Measurements from ENCODE around the gene LRGUK. TPM values are rescaled to one million over a fixed set of nuclear protein-coding genes. Genes with fewer than 3 reads are reported as not detected.
"Not testable (repeated sequence)": the region's sequence is repeated elsewhere in the genome, so short reads cannot be mapped to it uniquely, and the experiment has no call there.

LRGUK gene
- total RNA-seq, 6 experiments from 2014 or later: 0.13 to 0.37 (median 0.31) TPM; not detected in 1

DNA sequence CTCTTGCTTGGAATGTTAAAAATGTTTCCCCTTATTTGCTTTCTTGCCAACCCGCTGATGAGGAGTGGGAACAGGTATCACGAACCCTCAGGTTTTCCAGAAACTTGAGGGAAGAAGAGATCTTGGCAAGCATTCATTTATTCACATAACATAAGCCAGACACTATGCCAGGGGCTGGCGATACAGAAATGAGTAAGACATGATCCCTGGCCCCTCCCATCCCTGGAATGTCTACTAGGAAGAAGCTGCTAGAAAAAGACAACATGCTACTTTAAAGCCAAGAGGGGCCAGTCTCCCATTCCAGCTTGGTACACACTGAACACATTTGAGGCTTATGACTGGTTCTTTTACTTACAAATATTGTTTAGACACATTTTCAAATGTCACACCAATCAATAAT, 163.1 kb downstream of the LRGUK start:
- Histone ChIP-seq H3K9me3 (no peaks in the 10 kb centered on the region), H3K36me3 (peaks cover 0 to 4% (median 0%) of the 10 kb centered on the region in 4 donors), H3K27me3 (no peaks in the 10 kb centered on the region), H3K4me3 (no peak overlapping the region), H3K27ac (no peak overlapping the region), H3K4me1 (peaks cover 0 to 10% (median 3%) of the 10 kb centered on the region in 4 donors)
- intact Hi-C loops (cut with DNase I): no loop called here
- DNase-seq: no peak
- WGBS (ENCODE audit: insufficient coverage, low coverage, low lambda C conversion rate, missing lambda C conversion rate): 78% methylated on average over 2 of the region's 3 CpGs
- no peak for TF ChIP-seq POLR2A (IDR thresholded peaks at IDR 0.05)
- TF ChIP-seq, protein P1, sequence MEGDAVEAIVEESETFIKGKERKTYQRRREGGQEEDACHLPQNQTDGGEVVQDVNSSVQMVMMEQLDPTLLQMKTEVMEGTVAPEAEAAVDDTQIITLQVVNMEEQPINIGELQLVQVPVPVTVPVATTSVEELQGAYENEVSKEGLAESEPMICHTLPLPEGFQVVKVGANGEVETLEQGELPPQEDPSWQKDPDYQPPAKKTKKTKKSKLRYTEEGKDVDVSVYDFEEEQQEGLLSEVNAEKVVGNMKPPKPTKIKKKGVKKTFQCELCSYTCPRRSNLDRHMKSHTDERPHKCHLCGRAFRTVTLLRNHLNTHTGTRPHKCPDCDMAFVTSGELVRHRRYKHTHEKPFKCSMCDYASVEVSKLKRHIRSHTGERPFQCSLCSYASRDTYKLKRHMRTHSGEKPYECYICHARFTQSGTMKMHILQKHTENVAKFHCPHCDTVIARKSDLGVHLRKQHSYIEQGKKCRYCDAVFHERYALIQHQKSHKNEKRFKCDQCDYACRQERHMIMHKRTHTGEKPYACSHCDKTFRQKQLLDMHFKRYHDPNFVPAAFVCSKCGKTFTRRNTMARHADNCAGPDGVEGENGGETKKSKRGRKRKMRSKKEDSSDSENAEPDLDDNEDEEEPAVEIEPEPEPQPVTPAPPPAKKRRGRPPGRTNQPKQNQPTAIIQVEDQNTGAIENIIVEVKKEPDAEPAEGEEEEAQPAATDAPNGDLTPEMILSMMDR (IDR thresholded peaks at IDR 0.05): no peak
- no peak for ATAC-seq

DNA sequence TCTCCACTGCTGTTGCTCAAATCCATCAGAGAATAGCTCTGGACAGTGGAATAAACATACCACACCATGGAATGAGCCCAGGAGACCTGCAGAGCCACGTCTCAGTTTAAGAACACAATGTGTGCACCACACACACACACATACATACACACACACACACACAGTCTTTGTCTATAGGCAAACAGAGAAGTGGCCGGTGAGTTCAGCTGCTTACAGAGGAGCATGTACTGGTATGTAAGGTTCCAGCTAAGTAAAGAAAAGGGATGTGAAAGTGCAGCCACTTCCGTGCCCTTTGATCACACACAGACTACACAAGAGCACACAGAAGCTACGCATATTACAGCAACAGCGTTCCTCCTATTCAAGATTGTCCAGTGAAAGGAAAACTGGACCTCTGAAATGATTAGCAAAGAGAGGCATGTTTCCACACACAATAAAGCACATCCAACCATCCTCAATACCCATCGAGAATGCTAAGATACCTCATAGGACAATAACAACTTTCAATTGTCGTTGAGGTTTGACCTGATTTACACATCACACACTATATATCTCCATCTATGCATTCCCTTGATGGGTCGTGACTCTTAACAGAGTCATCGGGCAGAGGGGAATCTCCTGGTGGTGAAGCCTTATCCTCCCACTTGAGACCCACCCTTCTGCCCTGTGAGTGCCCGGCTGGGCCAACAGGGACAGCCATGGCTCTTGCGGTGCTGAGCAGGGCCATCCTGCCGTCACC, 166.0 kb downstream of the LRGUK start:
- TF ChIP-seq POLR2A (IDR thresholded peaks at IDR 0.05): no peak
- TF ChIP-seq, protein P1 (IDR thresholded peaks at IDR 0.05): no peak
- peaks cover 0 to 6% (median 4%) of the 10 kb centered on the region in 4 donors for H3K36me3 ChIP-seq
- H3K4me3 ChIP-seq: no peak overlapping the region
- H3K27me3 ChIP-seq: no peaks in the 10 kb centered on the region
- intact Hi-C loops (cut with DNase I): no loop called here
- H3K27ac ChIP-seq: peak overlapping the region in 2 of 3 donors; percentile 27 to 48
- ATAC-seq (peak; percentile 98 to 99 (median 98)), DNase-seq (peak in 2 of 3 donors; percentile 45 to 63)
- peaks cover 0 to 10% (median 3%) of the 10 kb centered on the region in 4 donors for H3K4me1 ChIP-seq
- H3K9me3 ChIP-seq: no peaks in the 10 kb centered on the region
- 41% methylated on average over 9 of the region's 12 CpGs for WGBS (ENCODE audit: insufficient coverage, low coverage, low lambda C conversion rate, missing lambda C conversion rate)

DNA sequence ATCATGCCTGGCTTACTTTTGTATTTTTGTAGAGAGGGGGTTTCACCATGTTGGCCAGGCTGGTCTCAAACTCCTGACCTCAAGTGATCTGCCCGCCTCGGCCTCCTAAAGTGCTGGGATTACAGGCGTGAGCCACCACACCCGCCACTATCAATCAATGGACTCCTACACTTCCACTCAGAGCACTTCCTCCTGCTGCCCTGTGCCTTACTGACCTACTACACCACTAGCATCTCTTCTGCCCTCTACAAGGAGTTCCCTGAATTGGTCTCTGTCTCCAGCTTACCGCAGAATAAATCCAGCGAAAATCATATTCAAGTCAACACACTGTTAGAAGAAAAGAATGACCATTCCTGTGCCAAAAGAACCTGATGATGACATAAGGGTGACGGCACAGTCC, 168.8 kb downstream of the LRGUK start:
- ATAC-seq; H3K9me3 ChIP-seq; DNase-seq; H3K27me3 ChIP-seq; H3K27ac ChIP-seq; intact Hi-C loops (cut with DNase I); H3K4me3 ChIP-seq; H3K4me1 ChIP-seq: not testable (repeated sequence)
- peaks cover 0 to 12% (median 5%) of the 10 kb centered on the region in 4 donors for H3K36me3 ChIP-seq
- 94% methylated on average over 7 of the region's 7 CpGs for WGBS (ENCODE audit: insufficient coverage, low coverage, low lambda C conversion rate, missing lambda C conversion rate)

- H3K27ac ChIP-seq: no peak overlapping the region
- H3K4me1 ChIP-seq: peaks cover 0 to 10% (median 2%) of the 10 kb centered on the region in 4 donors
- no peaks in the 10 kb centered on the region for H3K9me3 ChIP-seq
- intact Hi-C loops (cut with DNase I): no loop called here
- H3K36me3 ChIP-seq: peaks cover 0 to 22% (median 11%) of the 10 kb centered on the region in 4 donors
- DNase-seq (no peak), ATAC-seq (no peak)
- H3K27me3 ChIP-seq: no peaks in the 10 kb centered on the region
- 95% methylated on average over 2 of the region's 2 CpGs for WGBS (ENCODE audit: insufficient coverage, low coverage, low lambda C conversion rate, missing lambda C conversion rate)
- no peak for TF ChIP-seq POLR2A (IDR thresholded peaks at IDR 0.05)
- TF ChIP-seq, protein P1 (IDR thresholded peaks at IDR 0.05): no peak
- no peak overlapping the region for H3K4me3 ChIP-seq
Measured at GRCh38 chr7:134297489-134297888, 170.3 kb downstream of the LRGUK start.

DNA sequence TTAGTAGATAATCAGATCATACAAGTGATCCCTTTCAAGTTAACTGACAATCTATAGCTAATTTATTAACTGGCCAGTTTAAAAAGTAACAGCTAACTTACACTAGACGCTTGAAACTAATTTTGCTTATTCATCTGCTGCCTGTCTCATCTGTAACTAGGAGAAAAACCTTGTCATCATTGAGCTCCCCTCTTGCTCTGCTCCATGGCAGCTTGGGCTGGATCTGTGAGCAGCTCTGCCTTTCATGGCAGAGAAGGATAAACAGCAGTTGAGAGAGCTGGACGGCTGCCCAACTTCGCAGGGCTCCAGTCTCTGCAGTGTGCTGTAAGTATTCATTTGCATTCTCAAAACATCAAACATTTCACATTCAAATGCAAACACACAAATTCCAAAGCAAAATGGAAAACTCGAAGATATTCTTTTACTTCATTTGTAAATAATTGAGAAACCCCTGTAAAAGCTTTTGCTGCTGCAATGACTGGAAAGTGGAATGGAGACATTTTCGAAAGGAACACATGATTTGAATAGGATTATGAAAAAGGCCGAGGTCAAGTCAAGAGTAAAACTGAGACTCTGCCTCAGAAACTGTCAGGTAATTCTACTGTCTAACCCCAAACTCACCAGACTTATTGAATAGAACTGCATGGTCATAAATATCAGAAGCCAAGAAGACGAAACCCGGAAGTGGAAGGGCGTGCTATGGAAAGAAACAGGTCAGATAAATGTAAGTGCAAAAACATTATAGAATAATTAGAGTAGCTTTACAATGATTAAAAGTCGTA, 172.0 kb downstream of the LRGUK start:
- intact Hi-C loops (cut with DNase I): no loop called here
- no peak overlapping the region for H3K4me3 ChIP-seq
- no peak overlapping the region for H3K27ac ChIP-seq
- H3K9me3 ChIP-seq: no peaks in the 10 kb centered on the region
- peaks cover 0 to 33% (median 14%) of the 10 kb centered on the region in 4 donors for H3K36me3 ChIP-seq
- H3K27me3 ChIP-seq: no peaks in the 10 kb centered on the region
- WGBS (ENCODE audit: insufficient coverage, low coverage, low lambda C conversion rate, missing lambda C conversion rate): 42% methylated on average over 7 of the region's 10 CpGs
- no peak for TF ChIP-seq POLR2A (IDR thresholded peaks at IDR 0.05)
- TF ChIP-seq, protein P1 (IDR thresholded peaks at IDR 0.05): no peak
- H3K4me1 ChIP-seq: no peaks in the 10 kb centered on the region
- peak; percentile 53 to 71 (median 58) for ATAC-seq
- peak in 2 of 3 donors; percentile 38 to 63 for DNase-seq

All from right lobe of liver (tissue), 6 donors.